HG03469 (cell line): Measurements from ENCODE around the gene IFITM10.

Experiments
- ATAC-seq: cut with Tn5 transposase; IDR thresholded peaks from one replicate; pipeline ENCODE4 v1.9.1; 2021; ENCODE audit warnings: mild to moderate bottlenecking, moderate library complexity, moderate number of reproducible peaks; ENCODE audit not compliant: unreplicated experiment

IFITM10 gene

DNA sequence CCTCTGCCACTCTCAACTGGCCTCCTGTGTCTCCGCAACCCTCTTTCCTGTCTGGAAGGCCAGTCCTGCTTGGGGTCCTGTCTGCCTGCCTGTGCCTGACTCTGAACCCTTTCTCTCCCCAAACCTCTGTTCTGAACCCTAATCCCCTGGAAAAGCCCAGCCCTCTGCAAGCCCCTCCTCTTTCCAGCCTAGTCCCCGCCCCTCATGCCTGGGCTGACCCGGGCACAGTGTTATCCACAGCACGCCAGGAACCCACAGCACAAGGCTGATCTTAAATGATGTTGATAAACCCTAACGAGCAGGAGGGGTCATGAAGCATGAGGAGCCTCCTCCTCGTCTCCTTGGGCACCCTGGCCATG lies at the start of gene IFITM10:
IFITM10 (minus strand) TSS at position 115 of the 359 bp plus-strand sequence. CDS start 153 bp downstream, outside the sequence.
- ATAC-seq = no peak

GRCh38 chr11:1797391-1798125 lies 47.2 kb upstream of the IFITM10 start:
- no peak for ATAC-seq

GRCh38 chr11:1796413-1797011 lies 46.1 kb upstream of the IFITM10 start:
- no peak for ATAC-seq

DNA sequence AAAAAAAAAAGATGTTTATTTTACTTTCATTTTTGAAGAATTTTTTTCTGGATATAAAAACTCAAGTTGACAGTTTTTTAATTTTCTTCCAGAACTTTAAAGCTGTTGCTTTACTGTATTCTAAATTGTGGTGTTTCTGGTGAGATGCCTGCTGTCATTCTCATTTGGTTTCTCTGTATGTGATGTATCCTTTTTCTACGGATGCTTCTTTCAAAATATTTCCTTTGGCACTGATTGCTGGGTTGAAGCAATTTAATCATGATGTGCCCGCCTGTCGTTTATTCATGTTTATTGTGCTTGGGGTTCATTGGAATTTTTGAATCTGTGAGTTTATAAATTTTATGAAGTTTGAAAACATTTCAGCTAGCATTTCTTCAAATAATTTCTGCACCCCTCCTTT lies 42.7 kb upstream of the IFITM10 start:
- no peak for ATAC-seq

DNA sequence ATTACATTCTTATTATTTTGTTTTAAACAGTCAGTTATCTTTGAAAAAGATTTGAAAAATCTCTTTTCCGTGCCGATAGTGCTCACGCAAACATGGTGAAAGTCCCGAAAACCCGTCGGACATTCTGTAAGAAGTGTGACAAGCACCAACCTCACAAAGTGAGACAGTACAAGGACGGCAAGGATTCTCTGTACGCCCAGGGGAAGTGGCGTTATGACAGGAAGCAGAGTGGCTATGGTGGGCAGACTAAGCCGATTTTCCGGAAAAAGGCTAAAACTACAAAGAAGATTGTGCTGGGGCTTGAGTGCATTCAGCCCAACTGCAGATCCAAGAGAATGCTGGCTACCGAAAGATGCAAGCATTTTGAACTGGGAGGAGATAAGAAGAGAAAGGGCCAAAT lies 42.1 kb upstream of the IFITM10 start:
- ATAC-seq = no peak

DNA sequence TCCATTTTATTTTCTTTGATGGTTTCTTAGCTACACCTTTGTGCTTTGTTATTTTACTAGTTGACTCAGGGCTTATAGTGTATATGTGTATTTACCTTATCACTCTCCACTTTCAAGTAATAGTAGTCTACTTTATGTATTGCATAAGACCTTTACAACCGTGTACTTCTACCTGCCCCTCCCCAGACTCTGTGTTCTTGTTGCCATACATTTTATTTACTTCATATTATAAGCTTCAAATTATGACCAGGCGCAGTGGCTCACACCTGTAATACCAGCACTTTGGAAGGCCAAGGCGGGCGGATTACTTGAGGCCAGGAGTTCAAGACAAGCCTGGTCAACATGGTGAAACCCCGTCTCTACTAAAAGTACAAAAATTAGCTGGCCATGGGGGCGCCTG lies 41.5 kb upstream of the IFITM10 start:
- ATAC-seq = no peak

- no peak for ATAC-seq
These were observed 36.1 kb upstream of the IFITM10 start for GRCh38 chr11:1786466-1786865.

DNA sequence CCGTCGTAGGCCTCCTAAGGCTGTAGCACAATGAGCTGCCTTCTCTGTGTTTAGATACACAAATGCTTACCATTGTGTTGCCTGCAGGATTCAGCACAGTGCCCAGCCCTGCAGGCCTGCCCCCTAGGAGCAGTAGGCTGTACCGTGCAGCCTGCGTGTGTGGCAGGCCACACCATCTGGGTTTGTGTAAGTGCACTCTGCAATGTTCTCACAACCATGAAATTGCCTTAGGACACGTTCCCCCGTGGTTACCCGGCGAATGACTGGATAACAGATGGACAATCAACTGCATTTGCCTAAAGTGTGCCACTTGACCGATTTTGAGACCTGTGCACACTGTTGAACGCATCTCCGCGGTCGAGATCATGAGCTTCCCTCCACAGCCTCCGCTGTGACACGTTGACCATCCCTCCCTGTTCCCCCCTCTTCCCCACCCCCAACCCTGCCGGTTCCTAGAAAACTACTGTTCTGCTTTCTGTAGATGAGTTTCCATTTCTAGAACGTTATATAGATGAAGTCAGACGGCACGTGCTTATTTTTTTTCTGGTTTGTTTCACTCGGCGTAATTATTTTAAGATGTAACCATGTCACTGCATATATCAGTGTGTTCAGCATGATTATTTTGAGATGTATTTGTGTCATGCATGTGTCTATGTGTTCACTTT lies 35.5 kb upstream of the IFITM10 start:
- no peak for ATAC-seq

DNA sequence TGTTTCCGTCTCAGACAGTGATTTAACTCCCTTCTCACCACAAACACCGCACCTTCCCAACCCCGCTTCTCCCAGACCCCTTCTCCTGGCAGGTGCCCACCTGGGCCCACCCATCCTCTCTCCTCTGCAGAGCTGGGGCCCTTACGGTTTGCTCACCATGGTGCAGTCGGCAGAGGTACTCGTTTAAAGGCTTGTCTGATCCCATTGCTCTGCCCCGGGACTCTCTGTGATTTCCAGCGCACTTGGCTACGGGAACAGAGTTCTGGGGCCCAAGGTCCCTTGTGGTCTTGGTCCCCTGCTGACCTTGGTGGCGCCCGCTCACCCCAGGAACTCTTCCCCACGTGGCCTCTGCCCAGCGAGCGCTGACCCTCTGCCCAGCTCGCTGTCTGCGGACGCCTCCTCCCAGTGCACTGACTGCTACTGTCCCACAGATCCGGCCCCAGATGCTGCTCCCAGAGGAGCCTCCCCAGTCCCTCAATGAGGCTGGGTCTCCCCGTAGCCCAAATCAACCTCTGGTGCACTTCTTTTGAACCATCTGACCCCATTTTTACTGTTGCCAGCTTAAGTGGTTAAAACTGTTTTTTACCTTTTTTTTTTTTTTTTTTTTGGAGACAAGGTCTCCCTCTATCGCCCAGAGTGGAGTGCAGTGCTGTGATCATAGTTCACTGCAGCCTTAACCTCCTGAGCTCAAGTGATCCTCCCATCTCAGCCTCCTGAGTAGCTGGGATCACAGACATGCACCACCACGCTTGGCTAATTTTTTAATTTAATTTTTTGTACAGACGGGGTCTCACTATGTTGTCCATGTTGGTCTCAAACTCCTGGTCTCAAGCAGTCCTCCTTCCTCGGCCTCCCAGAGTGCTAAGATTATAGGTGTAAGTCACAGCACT lies 34.6 kb upstream of the IFITM10 start:
- no peak for ATAC-seq

DNA sequence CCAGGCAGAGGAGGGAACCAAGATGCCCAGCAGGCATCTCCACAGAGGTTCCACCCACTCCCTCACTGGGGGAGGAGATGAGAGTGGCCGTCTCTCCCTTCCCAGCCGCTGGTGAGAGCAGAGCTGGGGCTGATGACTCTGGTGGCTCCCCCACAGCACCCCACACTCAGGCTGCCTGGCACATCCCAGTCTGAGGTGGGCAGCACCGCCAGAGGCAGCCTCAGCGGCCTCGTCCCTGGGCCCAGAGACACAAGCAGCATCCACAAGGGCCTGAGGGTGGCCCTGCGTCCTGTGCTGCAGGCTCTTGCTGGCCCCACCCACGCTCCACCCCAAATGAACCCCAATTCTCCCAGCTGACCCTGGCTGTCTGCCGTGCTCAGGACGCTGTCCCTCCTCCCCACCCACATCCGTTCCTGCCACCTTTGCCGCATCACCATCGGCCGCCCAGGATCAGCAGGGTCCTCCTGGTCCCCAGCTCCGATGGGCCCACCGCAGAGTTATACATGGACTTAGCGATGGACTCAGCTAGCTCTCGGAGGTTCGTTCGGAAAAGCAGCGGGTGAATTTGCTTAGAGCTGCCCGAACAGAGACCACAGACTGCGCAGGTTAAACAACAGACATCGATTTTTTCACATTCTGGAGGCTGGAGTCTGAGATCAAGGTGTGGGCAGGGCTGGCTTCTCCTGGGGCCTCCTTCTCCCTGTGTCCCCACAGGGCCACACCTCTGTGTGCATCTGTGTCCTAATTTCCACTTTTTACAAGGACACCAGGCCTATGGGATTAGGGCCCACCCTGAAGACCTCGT lies 33.5 kb upstream of the IFITM10 start:
- no peak for ATAC-seq

GRCh38 chr11:1782831-1783724 lies 32.7 kb upstream of the IFITM10 start:
- no peak for ATAC-seq

DNA sequence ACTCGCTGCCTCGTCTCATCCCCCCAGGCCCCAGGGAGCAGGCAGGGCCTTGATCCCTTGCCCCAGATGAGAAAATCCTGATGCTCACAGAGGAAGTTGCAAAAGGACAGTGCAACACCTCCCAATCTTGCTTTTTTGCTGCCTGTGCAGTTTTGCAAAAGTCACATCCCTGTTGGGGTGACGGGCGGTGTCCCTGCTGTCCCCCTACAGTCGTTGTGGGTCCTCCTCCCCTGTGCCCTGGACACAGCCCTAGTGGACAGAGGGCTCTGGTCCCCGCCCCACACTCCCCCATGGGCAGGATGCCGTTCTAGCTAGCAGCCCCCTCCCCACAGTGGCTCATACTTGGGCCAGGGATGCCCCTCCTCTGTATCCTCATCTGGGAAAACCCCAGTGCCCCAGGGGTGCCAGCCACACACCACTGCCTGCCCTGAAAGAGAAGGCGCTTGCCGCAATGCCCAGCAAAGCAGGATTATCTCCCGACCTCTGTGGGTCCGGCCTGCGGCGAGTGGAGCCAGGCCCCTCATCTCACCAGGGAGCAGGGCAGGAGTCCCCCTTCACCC lies 31.7 kb upstream of the IFITM10 start:
- ATAC-seq = no peak

- ATAC-seq = no peak
These were observed 31.2 kb upstream of the IFITM10 start for GRCh38 chr11:1781593-1781975.

GRCh38 chr11:1780700-1781592 lies 30.6 kb upstream of the IFITM10 start:
- ATAC-seq = no peak

DNA sequence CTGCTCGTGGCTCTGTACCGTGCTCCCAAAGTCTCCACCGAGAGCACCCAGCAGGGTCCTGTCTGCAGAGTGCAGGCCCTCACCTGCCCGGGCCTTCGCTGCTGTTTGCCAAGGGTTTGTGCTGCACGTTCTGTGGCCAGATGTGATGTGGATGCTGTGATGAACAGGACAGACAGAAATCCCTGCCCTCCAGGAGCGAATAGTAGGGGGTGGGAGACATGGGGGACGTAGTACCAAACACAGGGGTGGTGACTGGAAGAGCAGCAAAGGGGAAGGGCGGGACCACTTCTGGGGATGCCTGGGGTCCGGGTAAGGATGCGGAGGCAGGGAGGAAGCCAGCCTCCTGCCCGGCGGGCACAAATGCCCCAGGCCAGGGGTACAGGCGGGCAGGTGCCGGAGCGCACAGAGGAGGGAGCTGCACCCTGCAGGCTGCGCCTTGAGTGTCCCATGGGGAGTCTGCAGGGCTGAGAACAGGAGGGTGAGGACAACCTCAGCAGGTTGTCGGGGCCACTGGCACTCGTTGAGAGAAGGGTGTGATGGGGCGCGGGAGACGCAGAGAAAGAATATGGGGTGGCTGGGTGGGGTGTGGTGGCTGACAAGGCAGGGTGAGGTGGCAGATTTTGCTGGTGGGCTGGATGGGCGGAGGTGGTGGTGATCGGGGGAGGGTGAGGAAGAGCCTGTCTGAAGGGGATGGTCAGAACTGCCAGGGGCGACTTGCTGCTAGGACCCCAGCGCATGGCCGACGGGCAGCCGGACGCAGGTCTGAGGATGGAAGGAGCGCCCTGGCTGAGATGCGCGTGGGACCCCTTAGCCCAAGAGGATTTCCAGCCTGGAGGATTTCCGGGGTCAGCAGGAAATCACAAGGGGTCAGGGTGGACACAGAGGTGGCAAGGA lies 29.7 kb upstream of the IFITM10 start:
- ATAC-seq = no peak

GRCh38 chr11:1779034-1779805 lies 28.8 kb upstream of the IFITM10 start:
- ATAC-seq = no peak
